Lower leg skin (tissue), 4 donors: Measurements from ENCODE around the gene BANF2. TPM values are rescaled to one million over a fixed set of nuclear protein-coding genes. Genes with fewer than 3 reads are reported as not detected.

Source experiments
- DNase-seq, 2 donors: peaks; one replicate each; pipeline ENCODE4 v3.0.0-alpha.2; 2019; ENCODE audit warnings: low spot score in 2 of 2
- H3K4me3 ChIP-seq: fragments of 200-600 bp; sonication (generic); 2 replicates; pipeline ENCODE4 v1.5.1; 2017; ENCODE audit warnings: mild to moderate bottlenecking, low read depth; ENCODE audit not compliant: poor library complexity, severe bottlenecking
- CTCF ChIP-seq, 3 donors: fragments of 450-650 bp; IDR thresholded peaks; one replicate each; pipeline ENCODE4 v1.5.1; 2016; ENCODE audit warnings: antibody characterized with exemption in 3 of 3, mild to moderate bottlenecking in 3 of 3, moderate library complexity in 2 of 3
- POLR2A ChIP-seq, 2 donors: fragments of 450-650 bp; IDR thresholded peaks; one replicate each; pipeline ENCODE4 v1.6.1; 2016 to 2017; ENCODE audit warnings: antibody characterized with exemption in 2 of 2, mild to moderate bottlenecking in 1 of 2, moderate library complexity in 1 of 2
- WGBS, 2 donors: methylation state at CpG; one replicate each; pipeline ENCODE4 v1.1.5; 2018; 5-methylcytosine and 5-hydroxymethylcytosine counted together
- intact Hi-C: fragments of 100-400 bp; cut with DNase I; formaldehyde crosslinking; loops from one replicate; pipeline ENCODE4 v1.15.0; 2023; ENCODE audit warnings: low total_unique reads
- total RNA-seq, 4 donors: library from RNA; depleted of rRNA; stranded (reverse); fragments of >200 nt; gene quantifications; one replicate each; pipeline ENCODE4 v1.1.0, GENCODE V29; 2016

Gene BANF2
- total RNA-seq, 4 donors from 2014 or later = not detected

- no peak overlapping the region for H3K4me3 ChIP-seq
- TF ChIP-seq POLR2A (IDR thresholded peaks at IDR 0.05) = no peak
- no peak for TF ChIP-seq CTCF (IDR thresholded peaks at IDR 0.05)
- WGBS, 2 donors = 47 to 58% methylated on average over 6 of the region's 6 CpGs
- intact Hi-C loops = no loop called here
- DNase-seq = no peak
Observed at GRCh38 chr20:17732907-17733521, 33.2 kb downstream of the BANF2 start.

- DNase-seq = no peak
- 32 to 43% methylated on average over 4 of the region's 4 CpGs for WGBS, 2 donors
- H3K4me3 ChIP-seq = no peak overlapping the region
- intact Hi-C loops = no loop called here
- TF ChIP-seq POLR2A (IDR thresholded peaks at IDR 0.05) (no peak), CTCF (IDR thresholded peaks at IDR 0.05) (no peak)
Observed at GRCh38 chr20:17733767-17734304, 34.1 kb downstream of the BANF2 start.

- TF ChIP-seq CTCF (IDR thresholded peaks at IDR 0.05) = no peak
- no peak for TF ChIP-seq POLR2A (IDR thresholded peaks at IDR 0.05)
- H3K4me3 ChIP-seq = no peak overlapping the region
- 76 to 82% methylated on average over 5 of the region's 5 CpGs for WGBS, 2 donors
- DNase-seq = no peak
- intact Hi-C loops = no loop called here
Observed at GRCh38 chr20:17734374-17734773, 34.6 kb downstream of the BANF2 start.

- intact Hi-C loops = no loop called here
- H3K4me3 ChIP-seq = no peak overlapping the region
- no peak for DNase-seq
- WGBS, 2 donors = 74 to 84% methylated on average over 9 of the region's 9 CpGs
- TF ChIP-seq POLR2A (IDR thresholded peaks at IDR 0.05) (no peak), CTCF (IDR thresholded peaks at IDR 0.05) (no peak)
Observed at GRCh38 chr20:17735206-17735804, 35.5 kb downstream of the BANF2 start.

- WGBS, 2 donors = 90 to 95% methylated on average over 4 of the region's 4 CpGs
- DNase-seq = no peak
- no peak overlapping the region for H3K4me3 ChIP-seq
- TF ChIP-seq POLR2A (IDR thresholded peaks at IDR 0.05) = no peak
- no peak for TF ChIP-seq CTCF (IDR thresholded peaks at IDR 0.05)
- intact Hi-C loops = no loop called here
Observed at GRCh38 chr20:17735959-17736621, 36.3 kb downstream of the BANF2 start.
